HepG2 (cell line): ENCODE results near the gene PELI2. TPM values are rescaled to one million over a fixed set of nuclear protein-coding genes. Genes with fewer than 3 reads are reported as not detected.

Experiments
- CREB1 ChIP-seq, 2 experiments: fragments of 450-650 bp in 1 of 2; IDR thresholded peaks; 2 replicates each; pipeline ENCODE4 v1.6.1; 2016 to 2017; ENCODE audit warnings: control low read depth in 1 of 2, mild to moderate bottlenecking in 1 of 2, missing compliant biosample characterization in 1 of 2, missing genetic modification characterization in 1 of 2
- ELF1 ChIP-seq: sonication (generic); formaldehyde crosslinking; IDR thresholded peaks from 2 replicates; pipeline ENCODE4 v1.4.0; 2020; ENCODE audit warnings: missing genetic modification reagents
- FOSL2 ChIP-seq: sonication (generic); formaldehyde crosslinking; IDR thresholded peaks from 2 replicates; pipeline ENCODE4 v1.4.0; 2020; ENCODE audit warnings: missing genetic modification reagents
- FOXK1 ChIP-seq: sonication (generic); formaldehyde crosslinking; IDR thresholded peaks from 2 replicates; pipeline ENCODE4 v1.4.0; 2020; ENCODE audit warnings: low read depth, missing genetic modification reagents, borderline replicate concordance
- GABPB1 ChIP-seq: IDR thresholded peaks from 2 replicates; pipeline ENCODE4 v1.6.1; 2016; ENCODE audit warnings: mild to moderate bottlenecking, missing genetic modification reagents, moderate library complexity, missing compliant biosample characterization
- GRHL1 ChIP-seq: sonication (generic); formaldehyde crosslinking; conservative IDR thresholded peaks from 2 replicates; pipeline ENCODE4 v1.8.0; 2022; ENCODE audit warnings: missing genetic modification reagents
- PAX8 ChIP-seq: sonication (generic); formaldehyde crosslinking; IDR thresholded peaks from 2 replicates; pipeline ENCODE4 v1.8.0; 2022; ENCODE audit warnings: mild to moderate bottlenecking, missing genetic modification reagents, borderline replicate concordance
- TBL1XR1 ChIP-seq: fragments of 150-350 bp; IDR thresholded peaks from 2 replicates; pipeline ENCODE4 v1.6.1; 2014; ENCODE audit warnings: borderline replicate concordance, low read length; ENCODE audit not compliant: partially characterized antibody
- ZBTB8A ChIP-seq: sonication (generic); formaldehyde crosslinking; IDR thresholded peaks from 2 replicates; pipeline ENCODE4 v1.4.0; 2020; ENCODE audit warnings: mild to moderate bottlenecking, low read depth, missing genetic modification reagents, borderline replicate concordance
- ZNF253 ChIP-seq: sonication (generic); formaldehyde crosslinking; IDR thresholded peaks from 2 replicates; pipeline ENCODE4 v1.8.0; 2022; ENCODE audit warnings: mild to moderate bottlenecking, missing genetic modification reagents, borderline replicate concordance
- ZNF331 ChIP-seq: sonication (generic); formaldehyde crosslinking; IDR thresholded peaks from 2 replicates; pipeline ENCODE4 v1.4.0; 2020; ENCODE audit warnings: missing genetic modification reagents
- ZNF816 ChIP-seq: sonication (generic); formaldehyde crosslinking; IDR thresholded peaks from 2 replicates; pipeline ENCODE4 v1.8.0; 2022; ENCODE audit warnings: missing genetic modification reagents, mild to moderate bottlenecking, borderline replicate concordance
- polyA plus RNA-seq, 8 experiments: library from polyadenylated mRNA; depleted of rRNA in 3 of 8; stranded (reverse) in 7 of 8; unstranded in 1 of 8; fragments of >200 nt; fragmentation: Illumina TruSeq in 4 of 8; extraction: Trizol in 4 of 8; gene quantifications; 2 replicates each; pipeline versions ENCODE4 v1.2.1 to v1.2.3, GENCODE V29; 2011 to 2016; ENCODE audit warnings: low read depth in 4 of 8, missing spikeins in 1 of 8, mixed read lengths in 1 of 8; ENCODE audit not compliant: insufficient read depth in 1 of 8
- total RNA-seq, 5 experiments: library from RNA; depleted of rRNA; stranded (reverse); fragments of >200 nt; fragmentation: Illumina TruSeq; extraction: Trizol; gene quantifications; 2 replicates each; pipeline ENCODE4 v1.2.3, GENCODE V29; 2016; ENCODE audit warnings: low read depth in 1 of 5
- TF ChIP-seq, protein P1 (sequence below): sonication (generic); formaldehyde crosslinking; IDR thresholded peaks from 2 replicates; pipeline ENCODE4 v1.4.0; 2020; ENCODE audit warnings: missing genetic modification reagents
- TF ChIP-seq, protein P2 (sequence below): sonication (generic); formaldehyde crosslinking; IDR thresholded peaks from 2 replicates; pipeline ENCODE4 v1.8.1; 2023; ENCODE audit warnings: mild to moderate bottlenecking, inconsistent platforms, moderate library complexity, missing genetic modification reagents, borderline replicate concordance
- TF ChIP-seq, protein P3 (sequence below): sonication (generic); formaldehyde crosslinking; IDR thresholded peaks from 2 replicates; pipeline ENCODE4; 2020; ENCODE audit warnings: missing genetic modification reagents, mild to moderate bottlenecking, borderline replicate concordance

PELI2 gene
- total and polyA plus RNA-seq, 2 of the 13 experiments (the other 11 are each of a cell fraction or from before 2014, with no cell fraction given), result 0.07 TPM; not detected in 1

DNA sequence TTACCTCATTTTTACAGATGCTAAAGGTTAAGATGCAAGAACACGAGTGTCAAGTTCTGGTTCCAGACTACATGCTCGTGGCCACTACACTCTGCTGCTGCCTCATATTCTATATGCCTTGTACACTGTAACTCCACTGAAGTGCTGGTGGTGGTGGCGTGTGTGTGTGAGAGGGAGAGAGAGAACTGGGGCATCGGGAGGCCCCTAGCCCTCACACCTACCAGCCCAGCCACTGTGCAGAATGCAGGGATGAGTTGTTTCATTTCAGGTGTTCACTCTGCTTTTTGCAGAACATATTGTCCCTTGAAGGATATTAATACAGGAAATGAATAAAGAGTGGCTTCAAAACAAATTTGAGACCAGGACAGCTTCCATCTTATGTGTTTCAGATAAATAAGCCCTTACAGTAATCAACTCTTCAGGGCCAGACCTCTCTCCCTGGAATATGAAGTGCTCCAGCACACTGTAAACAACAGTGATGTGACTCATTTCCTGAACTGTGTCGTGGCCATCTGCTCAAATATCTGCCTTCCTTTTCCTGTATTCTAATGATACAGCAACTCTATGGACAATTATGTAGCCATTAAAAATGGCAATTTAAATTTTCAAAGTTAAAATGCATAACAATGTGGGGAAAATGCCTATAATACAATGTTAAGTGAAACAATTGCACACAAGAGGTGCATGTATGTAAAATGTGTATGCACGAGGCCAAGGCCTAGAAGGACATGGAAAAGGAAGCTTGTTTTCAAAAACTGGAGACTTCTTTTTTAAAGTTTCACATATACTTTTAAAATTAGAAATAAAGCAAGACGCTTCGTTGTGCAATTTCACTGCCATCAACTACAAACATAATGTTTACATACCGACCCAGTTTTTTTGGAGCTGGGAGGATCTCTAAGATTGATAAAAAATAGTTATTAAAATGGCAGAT, 215.4 kb downstream of the PELI2 start (continued):
- TF ChIP-seq, protein P1, sequence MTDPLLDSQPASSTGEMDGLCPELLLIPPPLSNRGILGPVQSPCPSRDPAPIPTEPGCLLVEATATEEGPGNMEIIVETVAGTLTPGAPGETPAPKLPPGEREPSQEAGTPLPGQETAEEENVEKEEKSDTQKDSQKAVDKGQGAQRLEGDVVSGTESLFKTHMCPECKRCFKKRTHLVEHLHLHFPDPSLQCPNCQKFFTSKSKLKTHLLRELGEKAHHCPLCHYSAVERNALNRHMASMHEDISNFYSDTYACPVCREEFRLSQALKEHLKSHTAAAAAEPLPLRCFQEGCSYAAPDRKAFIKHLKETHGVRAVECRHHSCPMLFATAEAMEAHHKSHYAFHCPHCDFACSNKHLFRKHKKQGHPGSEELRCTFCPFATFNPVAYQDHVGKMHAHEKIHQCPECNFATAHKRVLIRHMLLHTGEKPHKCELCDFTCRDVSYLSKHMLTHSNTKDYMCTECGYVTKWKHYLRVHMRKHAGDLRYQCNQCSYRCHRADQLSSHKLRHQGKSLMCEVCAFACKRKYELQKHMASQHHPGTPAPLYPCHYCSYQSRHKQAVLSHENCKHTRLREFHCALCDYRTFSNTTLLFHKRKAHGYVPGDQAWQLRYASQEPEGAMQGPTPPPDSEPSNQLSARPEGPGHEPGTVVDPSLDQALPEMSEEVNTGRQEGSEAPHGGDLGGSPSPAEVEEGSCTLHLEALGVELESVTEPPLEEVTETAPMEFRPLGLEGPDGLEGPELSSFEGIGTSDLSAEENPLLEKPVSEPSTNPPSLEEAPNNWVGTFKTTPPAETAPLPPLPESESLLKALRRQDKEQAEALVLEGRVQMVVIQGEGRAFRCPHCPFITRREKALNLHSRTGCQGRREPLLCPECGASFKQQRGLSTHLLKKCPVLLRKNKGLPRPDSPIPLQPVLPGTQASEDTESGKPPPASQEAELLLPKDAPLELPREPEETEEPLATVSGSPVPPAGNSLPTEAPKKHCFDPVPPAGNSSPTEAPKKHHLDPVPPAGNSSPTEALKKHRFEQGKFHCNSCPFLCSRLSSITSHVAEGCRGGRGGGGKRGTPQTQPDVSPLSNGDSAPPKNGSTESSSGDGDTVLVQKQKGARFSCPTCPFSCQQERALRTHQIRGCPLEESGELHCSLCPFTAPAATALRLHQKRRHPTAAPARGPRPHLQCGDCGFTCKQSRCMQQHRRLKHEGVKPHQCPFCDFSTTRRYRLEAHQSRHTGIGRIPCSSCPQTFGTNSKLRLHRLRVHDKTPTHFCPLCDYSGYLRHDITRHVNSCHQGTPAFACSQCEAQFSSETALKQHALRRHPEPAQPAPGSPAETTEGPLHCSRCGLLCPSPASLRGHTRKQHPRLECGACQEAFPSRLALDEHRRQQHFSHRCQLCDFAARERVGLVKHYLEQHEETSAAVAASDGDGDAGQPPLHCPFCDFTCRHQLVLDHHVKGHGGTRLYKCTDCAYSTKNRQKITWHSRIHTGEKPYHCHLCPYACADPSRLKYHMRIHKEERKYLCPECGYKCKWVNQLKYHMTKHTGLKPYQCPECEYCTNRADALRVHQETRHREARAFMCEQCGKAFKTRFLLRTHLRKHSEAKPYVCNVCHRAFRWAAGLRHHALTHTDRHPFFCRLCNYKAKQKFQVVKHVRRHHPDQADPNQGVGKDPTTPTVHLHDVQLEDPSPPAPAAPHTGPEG (CRISPR knock-in tag), result no peak
- TF ChIP-seq GRHL1 (CRISPR knock-in tag) (no peak), GABPB1 (peak; percentile 54; the same call in 1 of the 2 replicates), TBL1XR1 (no peak), ZNF331 (CRISPR knock-in tag) (no peak), ZNF816 (no peak), CREB1 (IDR thresholded peaks at IDR 0.05) (no peak), CREB1 (CRISPR knock-in tag; IDR thresholded peaks at IDR 0.05) (no peak), PAX8 (CRISPR knock-in tag) (no peak), FOSL2 (peak; percentile 91), ZBTB8A (no peak), ZNF253 (no peak), FOXK1 (CRISPR knock-in tag) (peak; percentile 34; the same call in 1 of the 2 replicates), ELF1 (CRISPR knock-in tag) (0 out of 2 replicates have a peak, but pooled peaks have one; percentile 11)
- TF ChIP-seq, protein P2, sequence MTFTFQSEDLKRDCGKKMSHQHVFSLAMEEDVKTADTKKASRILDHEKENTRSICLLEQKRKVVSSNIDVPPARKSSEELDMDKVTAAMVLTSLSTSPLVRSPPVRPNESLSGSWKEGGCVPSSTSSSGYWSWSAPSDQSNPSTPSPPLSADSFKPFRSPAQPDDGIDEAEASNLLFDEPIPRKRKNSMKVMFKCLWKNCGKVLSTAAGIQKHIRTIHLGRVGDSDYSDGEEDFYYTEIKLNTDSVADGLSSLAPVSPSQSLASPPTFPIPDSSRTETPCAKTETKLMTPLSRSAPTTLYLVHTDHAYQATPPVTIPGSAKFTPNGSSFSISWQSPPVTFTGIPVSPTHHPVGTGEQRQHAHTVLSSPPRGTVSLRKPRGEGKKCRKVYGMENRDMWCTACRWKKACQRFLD (CRISPR knock-in tag), result no peak
- TF ChIP-seq, protein P3, sequence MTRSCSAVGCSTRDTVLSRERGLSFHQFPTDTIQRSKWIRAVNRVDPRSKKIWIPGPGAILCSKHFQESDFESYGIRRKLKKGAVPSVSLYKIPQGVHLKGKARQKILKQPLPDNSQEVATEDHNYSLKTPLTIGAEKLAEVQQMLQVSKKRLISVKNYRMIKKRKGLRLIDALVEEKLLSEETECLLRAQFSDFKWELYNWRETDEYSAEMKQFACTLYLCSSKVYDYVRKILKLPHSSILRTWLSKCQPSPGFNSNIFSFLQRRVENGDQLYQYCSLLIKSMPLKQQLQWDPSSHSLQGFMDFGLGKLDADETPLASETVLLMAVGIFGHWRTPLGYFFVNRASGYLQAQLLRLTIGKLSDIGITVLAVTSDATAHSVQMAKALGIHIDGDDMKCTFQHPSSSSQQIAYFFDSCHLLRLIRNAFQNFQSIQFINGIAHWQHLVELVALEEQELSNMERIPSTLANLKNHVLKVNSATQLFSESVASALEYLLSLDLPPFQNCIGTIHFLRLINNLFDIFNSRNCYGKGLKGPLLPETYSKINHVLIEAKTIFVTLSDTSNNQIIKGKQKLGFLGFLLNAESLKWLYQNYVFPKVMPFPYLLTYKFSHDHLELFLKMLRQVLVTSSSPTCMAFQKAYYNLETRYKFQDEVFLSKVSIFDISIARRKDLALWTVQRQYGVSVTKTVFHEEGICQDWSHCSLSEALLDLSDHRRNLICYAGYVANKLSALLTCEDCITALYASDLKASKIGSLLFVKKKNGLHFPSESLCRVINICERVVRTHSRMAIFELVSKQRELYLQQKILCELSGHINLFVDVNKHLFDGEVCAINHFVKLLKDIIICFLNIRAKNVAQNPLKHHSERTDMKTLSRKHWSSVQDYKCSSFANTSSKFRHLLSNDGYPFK (CRISPR knock-in tag), result no peak
